HG02588 (cell line): ENCODE data around the gene ARHGAP15.

Experiments used
- ATAC-seq: cut with Tn5 transposase; IDR thresholded peaks from one replicate; pipeline ENCODE4 v1.9.1; 2021; ENCODE audit warnings: mild to moderate bottlenecking, moderate library complexity; ENCODE audit not compliant: unreplicated experiment

The ARHGAP15 gene

DNA sequence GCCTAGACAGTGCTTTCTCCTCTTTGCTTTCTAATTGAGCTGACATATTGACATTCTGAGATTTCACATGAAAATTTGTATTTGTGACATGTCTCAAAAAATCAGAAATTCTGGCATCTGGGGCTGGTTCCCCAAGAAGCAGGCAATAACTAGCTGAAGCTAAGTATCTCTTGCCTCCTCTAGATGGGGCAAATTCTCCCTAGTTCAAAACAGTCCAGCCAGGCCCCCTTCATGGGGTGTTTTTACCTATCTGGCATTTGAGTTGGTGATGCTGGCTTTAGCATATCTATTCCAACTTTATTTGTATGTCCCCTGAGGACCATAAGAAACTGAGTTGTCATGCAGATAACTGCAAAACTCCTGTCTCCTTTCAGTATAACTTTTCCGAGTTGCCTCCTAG, 39.9 kb downstream of the ARHGAP15 start:
- no peak for ATAC-seq

DNA sequence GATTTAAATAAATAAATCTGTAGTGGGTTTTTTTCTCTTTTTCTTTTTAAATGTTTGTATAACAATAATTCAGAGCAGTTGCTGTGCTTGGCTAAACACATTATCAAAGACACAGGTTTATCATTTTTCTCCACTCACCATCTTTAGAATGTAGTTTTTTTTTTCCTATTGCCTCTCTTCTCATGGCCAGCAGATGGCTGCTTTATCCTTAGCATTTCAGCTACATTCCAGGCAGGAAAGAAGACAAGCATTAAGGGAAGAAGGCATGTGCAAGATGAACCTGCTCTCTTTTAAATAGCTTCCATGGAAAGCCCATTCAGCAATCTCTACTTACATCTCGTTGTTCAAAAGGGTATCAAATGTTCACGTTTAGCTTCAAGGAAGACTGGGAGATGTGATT, 42.6 kb downstream of the ARHGAP15 start:
- no peak for ATAC-seq

- ATAC-seq = no peak
These were observed 46.2 kb downstream of the ARHGAP15 start for GRCh38 chr2:143175438-143175837.

GRCh38 chr2:143176606-143177005, 47.4 kb downstream of the ARHGAP15 start:
- no peak for ATAC-seq

- peak; percentile 98 for ATAC-seq
These were observed 48.0 kb downstream of the ARHGAP15 start for GRCh38 chr2:143177096-143177786.

GRCh38 chr2:143181494-143181893, 52.3 kb downstream of the ARHGAP15 start:
- no peak for ATAC-seq

DNA sequence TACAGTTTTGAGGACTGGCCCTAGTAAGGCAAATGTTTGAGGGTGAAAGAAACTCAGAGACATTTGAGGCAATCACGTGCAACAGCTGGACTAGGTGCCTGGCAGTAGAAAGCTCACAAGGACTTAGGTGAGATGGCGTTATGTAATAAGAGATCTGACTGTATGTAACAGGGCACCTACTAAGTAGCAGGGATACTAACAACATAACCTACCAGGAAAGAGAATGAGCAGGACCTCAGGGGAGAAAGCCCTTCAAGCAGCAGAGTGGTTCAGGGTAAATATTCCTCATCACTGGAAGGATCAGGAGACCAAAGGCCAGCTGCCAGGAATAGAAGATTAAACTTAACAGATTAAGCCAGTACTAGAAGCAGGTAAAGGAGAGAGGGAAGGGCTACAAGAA, 53.4 kb downstream of the ARHGAP15 start:
- ATAC-seq = no peak

- ATAC-seq = peak; percentile 86
These were observed 54.7 kb downstream of the ARHGAP15 start for GRCh38 chr2:143183804-143184463.

DNA sequence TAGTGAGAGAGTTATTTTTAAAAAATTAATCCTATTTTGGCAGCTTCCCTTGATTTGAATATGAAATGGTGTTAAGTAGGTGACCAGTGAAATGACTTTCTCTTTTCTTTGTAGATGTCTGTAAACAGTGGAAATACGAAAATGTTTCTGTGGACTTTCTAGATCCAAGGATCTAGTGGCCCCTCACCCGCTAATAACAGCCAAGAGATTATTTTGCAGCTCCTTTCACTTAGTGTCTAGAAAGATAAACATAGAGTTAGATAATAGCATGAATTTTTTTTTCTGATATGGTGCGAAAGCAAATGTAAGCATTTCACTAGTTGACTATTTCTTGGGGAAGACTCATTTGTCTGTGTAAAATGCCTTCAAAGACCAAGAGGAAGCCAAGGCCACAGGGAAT, 57.7 kb downstream of the ARHGAP15 start:
- no peak for ATAC-seq

DNA sequence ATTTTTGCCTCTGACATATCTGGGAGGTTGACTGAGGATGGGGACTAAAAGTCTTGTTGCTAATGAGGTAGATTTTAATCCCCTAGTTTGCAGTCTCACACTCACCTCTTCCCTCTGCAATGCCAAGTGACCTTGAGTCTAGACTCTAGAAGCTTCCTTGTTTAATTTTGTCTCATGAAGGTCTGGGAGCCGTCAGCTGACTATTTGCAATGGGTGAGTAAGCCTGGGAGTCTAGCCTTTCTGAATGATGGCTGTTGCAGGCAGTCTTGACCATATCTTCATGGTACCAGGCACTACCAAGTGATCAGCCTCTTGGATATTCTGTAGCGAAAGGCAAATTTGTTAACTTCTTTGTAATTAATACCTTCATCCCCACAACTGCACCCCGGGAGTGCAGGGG, 61.2 kb downstream of the ARHGAP15 start:
- ATAC-seq = no peak

GRCh38 chr2:143192106-143192505, 62.9 kb downstream of the ARHGAP15 start:
- no peak for ATAC-seq

DNA sequence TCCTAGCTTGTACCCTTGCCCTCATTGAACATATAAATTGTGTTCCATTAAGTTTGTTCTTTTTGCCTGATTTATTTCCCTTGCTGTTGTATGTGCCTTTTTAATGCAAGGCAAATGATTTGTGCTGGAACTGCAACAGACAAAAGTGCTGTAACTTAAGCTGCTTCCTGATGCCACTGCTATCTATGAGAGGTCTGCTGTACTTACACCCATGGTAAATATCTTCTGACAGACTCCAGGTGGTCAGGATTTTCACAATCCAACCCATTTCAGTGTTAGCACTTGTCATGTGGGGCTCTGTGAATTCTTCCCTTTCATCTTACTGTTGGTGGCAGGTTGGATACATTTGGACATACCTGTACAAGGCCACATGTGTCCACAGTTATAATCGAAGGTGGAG, 63.5 kb downstream of the ARHGAP15 start:
- ATAC-seq = no peak

- ATAC-seq = no peak
These were observed 63.9 kb downstream of the ARHGAP15 start for GRCh38 chr2:143193121-143193520.

- ATAC-seq = no peak
These were observed 66.3 kb downstream of the ARHGAP15 start for GRCh38 chr2:143195511-143195910.

GRCh38 chr2:143204062-143204461, 74.8 kb downstream of the ARHGAP15 start:
- no peak for ATAC-seq

DNA sequence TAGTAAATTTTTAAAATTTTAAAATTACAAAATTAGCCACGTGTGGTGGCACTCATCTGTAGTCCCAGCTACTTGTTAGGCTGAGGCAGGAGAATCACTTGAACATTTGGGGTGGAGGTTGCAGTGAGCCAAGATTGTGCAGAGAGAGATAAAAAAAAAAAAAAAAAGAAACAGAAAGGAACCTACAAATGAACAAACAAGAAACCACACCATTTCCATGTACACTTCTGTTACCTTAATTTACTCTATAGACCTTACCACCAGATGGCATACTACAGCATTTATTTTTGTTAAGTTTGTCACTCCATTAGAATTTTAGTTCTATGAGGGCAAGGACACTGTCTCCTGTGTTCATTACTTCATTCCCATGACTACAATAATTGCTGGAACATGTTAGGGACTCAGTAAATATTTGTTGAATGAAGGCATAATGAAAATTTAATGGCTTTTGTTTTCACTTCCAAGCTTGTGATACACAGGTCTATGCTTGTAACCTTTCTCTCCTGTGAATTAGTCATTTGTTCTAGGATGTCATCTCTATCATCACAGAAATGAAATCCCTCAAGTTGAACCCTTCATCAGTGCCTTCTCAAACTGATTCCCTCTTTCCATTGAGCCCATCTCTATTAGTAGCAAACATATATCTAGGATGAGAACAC, 76.0 kb downstream of the ARHGAP15 start:
- ATAC-seq = peak; percentile 59

DNA sequence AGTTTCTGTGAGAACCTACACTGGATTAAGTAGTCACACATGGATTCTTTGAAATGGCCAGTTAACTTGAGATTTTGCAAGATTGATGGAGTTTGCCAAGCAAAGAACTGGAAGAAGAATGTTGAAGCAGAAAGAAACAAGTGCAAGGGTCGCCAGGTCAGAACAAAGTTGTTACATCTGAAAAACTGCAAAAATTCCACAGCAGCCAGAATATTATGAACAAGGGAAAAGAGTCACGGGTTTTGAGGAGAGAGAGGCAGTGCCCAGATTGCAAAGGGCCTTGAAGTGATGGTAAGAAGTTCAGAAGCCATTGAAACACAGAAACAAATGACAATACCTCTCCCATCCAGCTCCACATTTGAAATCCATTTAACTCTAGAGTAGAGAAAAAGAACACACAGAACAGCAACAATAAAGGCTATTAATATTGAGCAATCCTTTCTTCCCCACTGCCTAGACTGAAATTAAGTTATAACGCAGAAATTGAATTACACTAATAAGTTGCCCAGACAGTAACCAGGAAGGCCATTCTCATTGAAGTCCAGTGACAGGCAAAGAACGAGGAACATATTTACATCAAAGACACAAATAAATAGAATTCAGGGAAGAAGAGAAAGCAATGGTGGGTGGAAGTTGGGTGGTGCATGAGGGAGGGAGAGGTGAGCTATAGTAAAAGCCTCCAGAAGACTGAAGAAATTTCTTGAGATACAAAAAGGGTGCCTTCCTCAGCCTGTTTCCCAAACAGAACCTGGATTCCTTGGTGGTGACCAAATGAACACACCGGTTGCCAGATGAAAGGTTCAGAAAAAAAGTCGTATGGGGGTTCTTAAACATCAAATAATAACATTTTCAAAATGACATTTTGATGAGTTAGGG, 80.6 kb downstream of the ARHGAP15 start:
- ATAC-seq = no peak

DNA sequence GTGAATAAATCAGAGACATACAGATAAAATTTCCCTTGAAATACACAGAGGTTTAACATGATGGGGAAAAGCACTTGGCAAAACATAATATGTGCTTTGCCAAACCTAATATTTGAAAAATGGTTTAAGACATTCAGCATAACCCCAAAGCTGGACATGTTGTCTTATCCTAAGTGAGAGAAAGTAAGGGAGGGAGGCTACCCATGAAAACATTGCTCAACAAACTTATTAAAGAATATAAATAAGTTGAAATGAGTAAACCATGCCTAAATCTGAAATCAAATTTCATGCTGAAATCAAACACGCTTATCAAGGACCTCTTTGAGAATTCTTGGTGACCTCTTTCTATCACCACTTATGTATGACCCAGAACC, 81.2 kb downstream of the ARHGAP15 start:
- no peak for ATAC-seq

- no peak for ATAC-seq
These were observed 88.4 kb downstream of the ARHGAP15 start for GRCh38 chr2:143217512-143218115.

DNA sequence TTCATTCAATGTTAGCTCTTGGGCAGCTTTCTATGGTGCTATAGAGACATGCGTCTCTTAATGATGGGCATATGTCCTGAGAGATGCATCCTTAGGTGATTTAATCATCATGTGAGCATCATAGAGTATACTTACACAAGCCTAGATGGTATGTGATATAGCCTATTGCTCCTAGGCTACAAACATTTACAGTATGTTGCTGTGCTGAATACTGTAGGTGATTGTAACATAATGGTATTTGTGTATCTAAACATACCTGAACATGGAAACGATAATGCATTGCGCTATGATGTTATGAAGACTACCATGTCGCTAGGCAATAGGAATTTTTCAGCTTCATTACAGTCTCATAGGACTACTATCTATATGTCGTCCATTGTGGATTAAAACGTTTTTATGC, 89.4 kb downstream of the ARHGAP15 start:
- ATAC-seq = no peak

DNA sequence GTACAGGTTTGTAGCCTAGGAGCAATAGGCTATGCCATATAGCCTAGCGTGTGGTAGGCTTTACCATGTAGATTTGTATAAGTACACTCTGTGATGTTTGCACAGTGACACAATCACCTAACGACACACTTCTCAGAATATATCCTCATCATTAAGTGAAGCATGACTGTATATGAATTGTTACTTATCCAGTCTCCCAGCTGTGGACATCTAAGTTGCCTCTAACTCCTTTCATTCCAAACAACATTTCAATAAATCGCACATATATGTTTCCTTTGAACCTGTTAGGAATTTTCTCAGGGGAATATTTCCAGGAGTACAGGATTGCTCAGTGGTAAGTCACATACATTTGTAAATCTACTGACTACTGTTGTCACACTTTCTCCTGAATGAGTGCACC, 90.0 kb downstream of the ARHGAP15 start:
- no peak for ATAC-seq
